Measurements from ENCODE around the gene CFC1B.
"Not testable (repeated sequence)": the region's sequence is repeated elsewhere in the genome, so short reads cannot be mapped to it uniquely, and the experiment has no call there.

The CFC1B gene

GRCh38 chr2:130554178-130554577 is 33.2 kb downstream of the CFC1B start:
- not testable (repeated sequence) for H3K27ac ChIP-seq, H3K4me3 ChIP-seq

- not testable (repeated sequence) for H3K27ac ChIP-seq, H3K4me3 ChIP-seq
Observed at GRCh38 chr2:130556441-130556840, 35.4 kb downstream of the CFC1B start.

- not testable (repeated sequence) for H3K27ac ChIP-seq, H3K4me3 ChIP-seq
Observed at GRCh38 chr2:130566165-130566564, 45.1 kb downstream of the CFC1B start.

- H3K27ac ChIP-seq: not testable (repeated sequence)
Observed at GRCh38 chr2:130571929-130572328, 50.9 kb downstream of the CFC1B start.

GRCh38 chr2:130574230-130574629 is 53.2 kb downstream of the CFC1B start:
- H3K27ac ChIP-seq, H3K4me3 ChIP-seq: not testable (repeated sequence)

More at GRCh38 chr2:130571929-130572328, 50.9 kb downstream of the CFC1B start:
- H3K4me3 ChIP-seq: not testable (repeated sequence)

- not testable (repeated sequence) for H3K4me3 ChIP-seq, H3K27ac ChIP-seq
Observed at GRCh38 chr2:130576209-130576784, 55.3 kb downstream of the CFC1B start.

GRCh38 chr2:130577559-130577958 is 56.5 kb downstream of the CFC1B start:
- H3K27ac ChIP-seq, H3K4me3 ChIP-seq: not testable (repeated sequence)

Data from skin epidermis (tissue), 12 donors.